DND-41 (cell line): ENCODE results near the gene TFF3.

Source experiments
- ATAC-seq: fragments of 200-7000 bp; cut with Tn5 transposase; 3 replicates; pipeline ENCODE4 v1.9.1; 2021; ENCODE audit warnings: low read depth; ENCODE audit not compliant: insufficient read depth
- DNase-seq: peaks from one replicate; pipeline ENCODE4 v3.0.0-alpha.2; 2020
- H2AFZ ChIP-seq: 2 replicates; pipeline ENCODE4 v1.6.0; 2012; ENCODE audit warnings: low read depth, low read length
- H3K27ac ChIP-seq: 2 replicates; pipeline ENCODE4 v1.5.1; 2012; ENCODE audit warnings: low read length, inconsistent platforms
- H3K27me3 ChIP-seq: fragments of 200-600 bp; sonication (generic); 2 replicates; pipeline ENCODE4 v1.6.0; 2012; ENCODE audit warnings: low read length, mild to moderate bottlenecking, inconsistent platforms; ENCODE audit not compliant: insufficient read depth, poor library complexity
- H3K36me3 ChIP-seq: 2 replicates; pipeline ENCODE4 v1.5.1; 2012; ENCODE audit warnings: low read length, inconsistent platforms; ENCODE audit not compliant: insufficient read depth
- H3K4me1 ChIP-seq: 2 replicates; pipeline ENCODE4 v1.5.1; 2012; ENCODE audit warnings: mild to moderate bottlenecking, low read length; ENCODE audit not compliant: insufficient read depth
- H3K4me2 ChIP-seq: 2 replicates; pipeline ENCODE4 v1.6.0; 2012; ENCODE audit warnings: mild to moderate bottlenecking, moderate library complexity, low read length, inconsistent platforms; ENCODE audit not compliant: insufficient read depth
- H3K4me3 ChIP-seq, 2 experiments: fragments of 200-600 bp in 1 of 2; shearing (Covaris generic) in 1 of 2; 2 replicates each; pipeline ENCODE4 v1.5.1; 2012 to 2016; ENCODE audit warnings: inconsistent platforms in 2 of 2, low read length in 2 of 2, mild to moderate bottlenecking in 2 of 2, low read depth in 1 of 2, moderate library complexity in 1 of 2
- H3K79me2 ChIP-seq: 2 replicates; pipeline ENCODE4 v1.6.0; 2012; ENCODE audit warnings: low read length, inconsistent platforms; ENCODE audit not compliant: insufficient read depth
- H3K9ac ChIP-seq: 2 replicates; pipeline ENCODE4 v1.6.0; 2012; ENCODE audit warnings: low read depth, mild to moderate bottlenecking, inconsistent platforms, low read length, moderate library complexity
- H3K9me3 ChIP-seq: 2 replicates; pipeline ENCODE4 v1.5.1; 2012; ENCODE audit warnings: low read length, moderate library complexity, mild to moderate bottlenecking, inconsistent platforms; ENCODE audit not compliant: insufficient read depth, severe bottlenecking
- H4K20me1 ChIP-seq: 2 replicates; pipeline ENCODE4 v1.6.0; 2012; ENCODE audit warnings: low read length; ENCODE audit not compliant: insufficient read depth
- CTCF ChIP-seq: IDR thresholded peaks from 2 replicates; pipeline ENCODE4 v1.5.1; 2012; ENCODE audit warnings: borderline replicate concordance, low read length, moderate library complexity, mild to moderate bottlenecking; ENCODE audit not compliant: poor library complexity, severe bottlenecking; ENCODE audit errors: extremely low read depth
- EZH2 ChIP-seq: IDR thresholded peaks from 3 replicates; pipeline ENCODE4 v1.6.1; 2012; ENCODE audit warnings: borderline replicate concordance, low read depth, mild to moderate bottlenecking, moderate library complexity, low read length, inconsistent platforms; ENCODE audit not compliant: severe bottlenecking

Gene TFF3

GRCh38 chr21:42346866-42347600 lies 31.8 kb upstream of the TFF3 start:
- Histone ChIP-seq H4K20me1 (no peaks in the 10 kb centered on the region), H3K4me2 (no peak overlapping the region)
- no peak for TF ChIP-seq EZH2
- TF ChIP-seq CTCF, result no peak

GRCh38 chr21:42346441-42346840 lies 31.2 kb upstream of the TFF3 start:
- no peaks in the 10 kb centered on the region for H4K20me1 ChIP-seq

More at GRCh38 chr21:42346866-42347600, 31.8 kb upstream of the TFF3 start:
- no peaks in the 10 kb centered on the region for H3K4me1 ChIP-seq
- H2AFZ ChIP-seq, result no peak overlapping the region
- ATAC-seq (no peak), DNase-seq (no peak)
- no peaks in the 10 kb centered on the region for H3K36me3 ChIP-seq
- H3K27me3 ChIP-seq, result no peaks in the 10 kb centered on the region
- H3K27ac ChIP-seq, result no peak overlapping the region
- H3K9me3 ChIP-seq, result no peaks in the 10 kb centered on the region
- H3K4me3 ChIP-seq, result no peak overlapping the region
- no peaks in the 10 kb centered on the region for H3K79me2 ChIP-seq
- no peak overlapping the region for H3K9ac ChIP-seq

GRCh38 chr21:42344631-42345030 lies 29.4 kb upstream of the TFF3 start:
- H3K4me3 ChIP-seq, result no peak overlapping the region
- no peak overlapping the region for H2AFZ ChIP-seq
- no peak for ATAC-seq
- no peaks in the 10 kb centered on the region for H3K9me3 ChIP-seq
- no peak for DNase-seq
- no peak overlapping the region for H3K4me2 ChIP-seq
- H3K27ac ChIP-seq, result no peak overlapping the region
- no peaks in the 10 kb centered on the region for H4K20me1 ChIP-seq
- no peaks in the 10 kb centered on the region for H3K79me2 ChIP-seq
- no peaks in the 10 kb centered on the region for H3K27me3 ChIP-seq
- no peaks in the 10 kb centered on the region for H3K4me1 ChIP-seq
- no peak overlapping the region for H3K9ac ChIP-seq
- TF ChIP-seq CTCF (no peak), EZH2 (no peak)
- H3K36me3 ChIP-seq, result no peaks in the 10 kb centered on the region

More at GRCh38 chr21:42346441-42346840, 31.2 kb upstream of the TFF3 start:
- no peaks in the 10 kb centered on the region for H3K79me2 ChIP-seq
- H3K9me3 ChIP-seq, result no peaks in the 10 kb centered on the region
- H3K9ac ChIP-seq, result no peak overlapping the region
- no peak for DNase-seq
- TF ChIP-seq EZH2, result no peak
- no peak for TF ChIP-seq CTCF
- ATAC-seq, result no peak
- no peak overlapping the region for H3K27ac ChIP-seq
- H3K4me2 ChIP-seq, result no peak overlapping the region
- no peaks in the 10 kb centered on the region for H3K36me3 ChIP-seq
- H3K27me3 ChIP-seq, result no peaks in the 10 kb centered on the region
- no peaks in the 10 kb centered on the region for H3K4me1 ChIP-seq
- H3K4me3 ChIP-seq, result no peak overlapping the region
- H2AFZ ChIP-seq, result no peak overlapping the region

GRCh38 chr21:42343963-42344510 lies 28.8 kb upstream of the TFF3 start:
- no peaks in the 10 kb centered on the region for H3K79me2 ChIP-seq
- no peak overlapping the region for H3K4me3 ChIP-seq
- H4K20me1 ChIP-seq, result no peaks in the 10 kb centered on the region
- no peaks in the 10 kb centered on the region for H3K9me3 ChIP-seq
- ATAC-seq (no peak), DNase-seq (no peak)
- H3K4me2 ChIP-seq, result no peak overlapping the region
- no peak overlapping the region for H3K27ac ChIP-seq
- no peaks in the 10 kb centered on the region for H3K4me1 ChIP-seq
- no peaks in the 10 kb centered on the region for H3K27me3 ChIP-seq
- no peak for TF ChIP-seq EZH2
- no peak for TF ChIP-seq CTCF
- no peak overlapping the region for H3K9ac ChIP-seq
- no peak overlapping the region for H2AFZ ChIP-seq
- H3K36me3 ChIP-seq, result no peaks in the 10 kb centered on the region
